ENCODE measurements around the gene DAB2IP.

GRCh38 chr9:121622387-121623203 is 28.8 kb upstream of the DAB2IP start:
- TF ChIP-seq CTCF (IDR thresholded peaks at IDR 0.05; ENCODE audit: low read depth, low read length, missing input control) = no peak
- TF ChIP-seq EGR1 (IDR thresholded peaks at IDR 0.05; ENCODE audit: low read depth in 2 of 2) = no peak
- TF ChIP-seq, protein P1, sequence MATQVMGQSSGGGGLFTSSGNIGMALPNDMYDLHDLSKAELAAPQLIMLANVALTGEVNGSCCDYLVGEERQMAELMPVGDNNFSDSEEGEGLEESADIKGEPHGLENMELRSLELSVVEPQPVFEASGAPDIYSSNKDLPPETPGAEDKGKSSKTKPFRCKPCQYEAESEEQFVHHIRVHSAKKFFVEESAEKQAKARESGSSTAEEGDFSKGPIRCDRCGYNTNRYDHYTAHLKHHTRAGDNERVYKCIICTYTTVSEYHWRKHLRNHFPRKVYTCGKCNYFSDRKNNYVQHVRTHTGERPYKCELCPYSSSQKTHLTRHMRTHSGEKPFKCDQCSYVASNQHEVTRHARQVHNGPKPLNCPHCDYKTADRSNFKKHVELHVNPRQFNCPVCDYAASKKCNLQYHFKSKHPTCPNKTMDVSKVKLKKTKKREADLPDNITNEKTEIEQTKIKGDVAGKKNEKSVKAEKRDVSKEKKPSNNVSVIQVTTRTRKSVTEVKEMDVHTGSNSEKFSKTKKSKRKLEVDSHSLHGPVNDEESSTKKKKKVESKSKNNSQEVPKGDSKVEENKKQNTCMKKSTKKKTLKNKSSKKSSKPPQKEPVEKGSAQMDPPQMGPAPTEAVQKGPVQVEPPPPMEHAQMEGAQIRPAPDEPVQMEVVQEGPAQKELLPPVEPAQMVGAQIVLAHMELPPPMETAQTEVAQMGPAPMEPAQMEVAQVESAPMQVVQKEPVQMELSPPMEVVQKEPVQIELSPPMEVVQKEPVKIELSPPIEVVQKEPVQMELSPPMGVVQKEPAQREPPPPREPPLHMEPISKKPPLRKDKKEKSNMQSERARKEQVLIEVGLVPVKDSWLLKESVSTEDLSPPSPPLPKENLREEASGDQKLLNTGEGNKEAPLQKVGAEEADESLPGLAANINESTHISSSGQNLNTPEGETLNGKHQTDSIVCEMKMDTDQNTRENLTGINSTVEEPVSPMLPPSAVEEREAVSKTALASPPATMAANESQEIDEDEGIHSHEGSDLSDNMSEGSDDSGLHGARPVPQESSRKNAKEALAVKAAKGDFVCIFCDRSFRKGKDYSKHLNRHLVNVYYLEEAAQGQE (IDR thresholded peaks at IDR 0.05) = no peak
- TF ChIP-seq, protein P2, sequence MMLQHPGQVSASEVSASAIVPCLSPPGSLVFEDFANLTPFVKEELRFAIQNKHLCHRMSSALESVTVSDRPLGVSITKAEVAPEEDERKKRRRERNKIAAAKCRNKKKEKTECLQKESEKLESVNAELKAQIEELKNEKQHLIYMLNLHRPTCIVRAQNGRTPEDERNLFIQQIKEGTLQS (IDR thresholded peaks at IDR 0.05) = no peak
- no peak for TF ChIP-seq TAF1 (conservative IDR thresholded peaks at IDR 0.05)
- no peak for TF ChIP-seq GABPA (IDR thresholded peaks at IDR 0.05 in 1 of 2, conservative IDR thresholded peaks at IDR 0.05 in 1 of 2)
- TF ChIP-seq, protein P3, sequence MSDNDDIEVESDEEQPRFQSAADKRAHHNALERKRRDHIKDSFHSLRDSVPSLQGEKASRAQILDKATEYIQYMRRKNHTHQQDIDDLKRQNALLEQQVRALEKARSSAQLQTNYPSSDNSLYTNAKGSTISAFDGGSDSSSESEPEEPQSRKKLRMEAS (IDR thresholded peaks at IDR 0.05) = peak; percentile 39
- peak in 1 of 2 donors; percentile 20 for TF ChIP-seq RAD21 (IDR thresholded peaks at IDR 0.05)
- TF ChIP-seq JUND (IDR thresholded peaks at IDR 0.05) = peak in 1 of 2 donors; percentile 28
- no peak for TF ChIP-seq ZBTB33 (IDR thresholded peaks at IDR 0.05)

All from liver (tissue), 3 donors.